NCI-H1417 (cell line): ENCODE results near the gene GOLGA8M.
"Not testable (repeated sequence)": the region's sequence is repeated elsewhere in the genome, so short reads cannot be mapped to it uniquely, and the experiment has no call there.

ENCODE experiments used
- DNase-seq, 3 experiments: peaks; one replicate each; lab custom pipeline; 2025; lab: John Stamatoyannopoulos, UW

The GOLGA8M gene

DNA sequence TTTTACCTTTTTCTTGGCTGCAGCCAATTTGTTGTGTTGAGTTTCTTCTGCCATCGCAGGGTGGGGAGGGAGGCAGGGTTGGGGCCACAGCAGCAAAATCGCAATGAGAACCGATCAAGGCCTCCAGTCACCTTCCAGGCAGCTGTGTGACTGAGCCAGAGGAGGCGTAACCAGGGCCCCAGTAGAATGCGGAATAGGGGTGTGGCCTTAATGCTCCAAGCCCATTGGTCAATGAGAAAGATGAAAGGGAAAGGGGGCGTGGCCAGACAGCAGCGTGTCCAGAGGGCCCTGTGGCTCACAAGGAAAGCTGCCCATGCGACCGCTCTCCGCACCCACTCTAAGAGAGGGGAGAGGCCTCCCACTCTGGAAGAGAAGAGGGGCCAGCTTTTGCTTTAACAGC, at the start of gene GOLGA8M:
Gene GOLGA8M, minus strand, starts transcription at position 152 of the 400 bp plus-strand sequence. Its CDS starts 98 bp downstream, at position 54.
- not testable (repeated sequence) for DNase-seq

DNA sequence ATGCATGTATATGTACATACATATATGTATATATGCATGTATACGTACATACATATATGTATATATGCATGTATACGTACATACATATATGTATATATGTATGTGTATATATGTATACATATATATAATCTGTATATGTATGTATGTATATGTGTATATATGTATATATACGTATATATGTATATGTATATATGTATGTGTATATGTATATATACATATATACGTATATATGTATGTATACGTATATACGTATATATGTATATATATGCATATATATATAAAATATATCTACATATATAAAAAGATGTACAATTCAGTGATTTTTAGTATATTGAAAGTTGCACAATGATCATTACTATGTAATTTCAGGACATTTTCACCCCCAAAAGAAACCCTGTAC, 30.7 kb upstream of the GOLGA8M start:
- not testable (repeated sequence) for DNase-seq

- DNase-seq: peak in 1 of 3 experiments; percentile 32
Observed at GRCh38 chr15:28738590-28739292, 26.5 kb upstream of the GOLGA8M start.

DNA sequence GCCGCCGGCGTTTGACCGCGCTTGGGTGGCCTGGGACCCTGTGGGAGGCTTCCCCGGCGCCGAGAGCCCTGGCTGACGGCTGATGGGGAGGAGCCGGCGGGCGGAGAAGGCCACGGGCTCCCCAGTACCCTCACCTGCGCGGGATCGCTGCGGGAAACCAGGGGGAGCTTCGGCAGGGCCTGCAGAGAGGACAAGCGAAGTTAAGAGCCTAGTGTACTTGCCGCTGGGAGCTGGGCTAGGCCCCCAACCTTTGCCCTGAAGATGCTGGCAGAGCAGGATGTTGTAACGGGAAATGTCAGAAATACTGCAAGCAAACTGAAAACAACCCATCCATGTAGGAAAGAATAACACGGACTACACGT, 26.0 kb upstream of the GOLGA8M start:
- DNase-seq: peak in 1 of 3 experiments; percentile 27

GRCh38 chr15:28737521-28738199, 25.4 kb upstream of the GOLGA8M start:
- DNase-seq: peak; percentile 18 to 75 (median 72)

DNA sequence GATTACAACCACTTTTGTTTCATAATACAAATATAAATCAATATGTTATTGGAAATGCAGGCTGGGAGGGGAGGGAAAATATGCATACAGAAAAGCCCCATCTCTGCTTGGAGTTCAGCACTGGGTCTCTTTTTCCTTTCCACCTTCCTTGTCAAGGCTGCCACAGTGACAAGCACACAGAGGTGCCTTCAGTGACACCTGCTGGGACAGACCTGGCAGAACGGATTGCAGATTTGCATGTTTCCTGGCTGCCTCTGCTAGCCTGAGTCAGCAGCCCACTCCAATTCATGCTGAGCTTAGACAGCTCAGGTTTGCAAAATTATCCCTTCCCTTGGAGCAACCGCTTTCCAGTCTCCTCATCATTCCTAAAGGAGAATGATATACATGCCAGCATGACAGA, 15.8 kb upstream of the GOLGA8M start:
- peak; percentile 30 to 81 (median 48) for DNase-seq

- DNase-seq: not testable (repeated sequence)
Observed at GRCh38 chr15:28727026-28727425, 14.8 kb upstream of the GOLGA8M start.

GRCh38 chr15:28726102-28726501, 13.9 kb upstream of the GOLGA8M start:
- no peak for DNase-seq

GRCh38 chr15:28725556-28725955, 13.3 kb upstream of the GOLGA8M start:
- no peak for DNase-seq

DNA sequence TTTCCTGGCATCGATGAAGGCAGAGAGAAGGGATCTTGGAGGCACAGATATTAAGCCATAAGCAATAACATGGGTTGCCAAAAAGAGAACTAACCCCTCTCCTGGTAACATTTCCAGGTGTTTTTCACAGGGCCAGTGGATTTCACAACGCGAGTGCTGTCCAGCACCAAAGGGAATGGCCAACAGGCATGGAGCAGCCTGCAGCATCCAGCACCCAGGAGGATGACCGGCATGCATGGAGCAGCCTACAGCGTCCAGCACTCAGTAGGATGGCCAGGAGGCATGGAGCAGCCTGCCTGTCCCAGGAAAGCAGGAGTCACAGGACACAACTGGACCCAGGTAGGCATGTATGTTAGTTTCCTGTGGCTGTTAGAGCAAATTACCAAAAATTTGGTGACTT, 11.8 kb upstream of the GOLGA8M start:
- not testable (repeated sequence) for DNase-seq

DNA sequence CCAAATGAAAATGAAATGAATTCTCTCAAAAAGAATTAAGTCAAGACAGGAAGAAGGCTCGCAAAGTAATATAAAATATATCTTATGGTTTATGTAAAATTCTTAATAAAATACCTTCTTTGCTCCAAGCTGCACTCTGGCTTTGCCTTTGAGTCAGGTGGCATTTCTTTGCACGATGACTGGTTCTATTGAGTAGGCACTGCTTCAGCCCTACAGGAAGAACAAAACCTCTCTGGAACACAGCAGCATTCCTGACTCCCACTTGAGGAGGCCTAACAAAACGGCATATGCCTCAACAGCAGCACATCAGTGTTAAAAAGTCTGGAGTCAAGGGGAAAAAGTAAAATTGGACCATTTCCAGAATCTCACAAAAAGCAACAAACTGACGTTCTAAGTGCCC, 7.4 kb upstream of the GOLGA8M start:
- DNase-seq: not testable (repeated sequence)

GRCh38 chr15:28718576-28718975, 6.4 kb upstream of the GOLGA8M start:
- not testable (repeated sequence) for DNase-seq

DNA sequence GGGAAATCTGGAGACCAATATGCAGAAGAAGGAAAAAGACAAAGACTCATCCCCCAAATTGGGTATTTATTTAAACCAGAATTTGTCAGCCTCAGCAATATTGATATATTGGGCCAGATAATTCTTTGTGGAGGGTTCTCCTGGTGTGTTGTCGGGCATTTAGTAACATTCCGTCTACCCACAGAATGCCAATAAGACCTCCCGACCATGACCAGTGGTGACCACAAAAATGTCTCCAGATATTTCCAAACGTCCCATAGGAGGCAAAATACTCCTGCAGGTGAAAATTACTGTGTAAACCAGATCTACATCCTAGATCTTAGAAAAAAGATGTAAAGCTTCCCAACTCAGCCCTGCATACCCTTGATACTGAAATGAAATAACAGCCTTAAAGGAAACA, 2.0 kb upstream of the GOLGA8M start:
- DNase-seq: not testable (repeated sequence)

DNA sequence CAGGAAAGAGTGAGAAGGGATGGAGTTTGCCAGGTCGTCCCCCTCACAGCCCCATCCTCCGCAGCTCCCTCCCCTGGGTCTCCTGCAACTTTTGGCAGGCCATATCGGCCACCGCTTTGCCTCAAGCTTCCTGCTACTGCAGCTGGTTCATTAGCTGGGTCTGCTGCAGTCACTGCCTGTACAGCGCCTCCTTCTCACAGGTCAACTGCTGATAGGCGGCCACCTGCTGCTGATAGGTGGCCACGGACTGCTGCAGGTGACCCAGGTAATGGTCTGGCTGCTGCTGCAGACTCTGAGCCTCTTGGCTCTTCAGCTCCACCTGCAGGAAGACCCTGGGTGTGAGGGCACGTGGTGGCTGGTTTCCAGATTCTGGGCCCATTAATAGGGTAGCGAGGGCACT, 8.3 kb downstream of the GOLGA8M start:
- DNase-seq: peak in 1 of 3 experiments; percentile 28

DNA sequence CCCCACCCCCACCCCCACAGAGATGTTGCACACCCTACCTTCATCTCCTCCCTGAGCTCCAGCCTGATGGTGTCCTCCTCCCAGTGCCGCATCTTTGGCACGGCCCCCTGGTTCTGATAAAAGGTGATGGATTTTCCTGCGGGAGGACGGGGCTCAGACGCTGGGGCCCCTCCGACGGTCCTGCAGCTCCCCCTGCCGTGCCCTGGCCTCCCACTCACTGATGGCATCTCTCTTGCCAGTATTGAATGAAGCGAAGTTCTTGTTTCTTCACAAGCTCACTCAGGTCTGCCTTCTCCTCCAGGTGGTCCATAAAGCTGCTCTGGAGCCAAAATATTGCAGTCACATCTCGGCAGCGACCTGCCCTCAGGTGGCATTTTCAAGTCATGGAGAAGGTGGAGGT, 9.8 kb downstream of the GOLGA8M start:
- DNase-seq: not testable (repeated sequence)

DNA sequence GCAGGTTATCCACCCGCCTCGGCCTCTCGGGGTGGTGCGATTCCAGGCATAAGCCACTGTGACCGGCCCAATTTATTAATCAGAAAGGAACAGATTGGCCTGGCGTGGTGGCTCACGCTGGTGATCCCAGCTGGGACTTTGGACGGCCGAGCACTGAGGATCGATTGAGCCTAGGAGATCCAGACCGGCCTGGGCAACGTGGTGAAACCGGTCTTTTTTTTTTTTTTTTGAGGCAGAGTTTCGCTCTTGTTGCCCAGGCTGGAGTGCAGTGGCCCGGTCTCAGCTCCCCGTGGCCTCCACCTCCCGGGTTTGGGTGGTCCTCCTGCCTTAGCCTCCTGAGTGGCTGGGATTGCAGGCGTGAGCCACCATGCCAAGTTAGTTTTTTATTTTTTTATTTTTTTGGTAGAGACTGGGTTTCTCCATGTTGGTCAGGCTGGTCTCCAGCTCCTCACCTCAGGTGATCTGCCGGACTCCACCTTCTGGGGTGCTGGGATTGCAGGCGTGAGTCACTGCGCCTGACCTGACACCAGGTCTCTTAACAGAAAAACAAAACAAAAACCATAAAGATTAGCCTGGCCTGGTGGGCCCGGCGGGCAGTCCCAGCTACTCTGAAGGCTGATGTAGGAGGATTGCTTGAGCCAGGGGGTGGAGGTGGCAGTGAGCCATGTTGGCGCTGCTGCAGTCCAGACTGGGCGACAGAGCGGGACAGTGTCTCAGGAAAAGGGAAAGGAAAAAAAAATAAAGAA, 18.0 kb downstream of the GOLGA8M start:
- DNase-seq: not testable (repeated sequence)

DNA sequence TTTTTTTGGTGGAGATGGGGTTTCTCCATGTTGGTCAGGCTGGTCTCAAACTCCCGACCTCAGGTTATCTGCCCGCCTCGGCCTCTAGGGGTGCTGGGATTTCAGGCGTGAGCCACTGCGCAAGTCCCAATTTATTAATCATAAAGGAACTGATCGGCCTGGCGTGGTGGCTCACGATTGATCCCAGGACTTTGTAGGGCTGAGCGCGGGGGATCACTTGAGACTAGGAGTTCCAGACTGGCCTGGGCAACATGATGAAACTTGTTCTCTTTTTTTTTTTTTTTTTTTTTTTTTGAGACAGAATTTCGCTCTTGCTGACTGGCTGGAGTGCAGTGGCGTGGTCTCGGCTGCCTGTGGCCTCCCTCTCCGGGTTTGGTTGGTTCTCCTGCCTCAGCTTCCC, 19.2 kb downstream of the GOLGA8M start:
- not testable (repeated sequence) for DNase-seq

DNA sequence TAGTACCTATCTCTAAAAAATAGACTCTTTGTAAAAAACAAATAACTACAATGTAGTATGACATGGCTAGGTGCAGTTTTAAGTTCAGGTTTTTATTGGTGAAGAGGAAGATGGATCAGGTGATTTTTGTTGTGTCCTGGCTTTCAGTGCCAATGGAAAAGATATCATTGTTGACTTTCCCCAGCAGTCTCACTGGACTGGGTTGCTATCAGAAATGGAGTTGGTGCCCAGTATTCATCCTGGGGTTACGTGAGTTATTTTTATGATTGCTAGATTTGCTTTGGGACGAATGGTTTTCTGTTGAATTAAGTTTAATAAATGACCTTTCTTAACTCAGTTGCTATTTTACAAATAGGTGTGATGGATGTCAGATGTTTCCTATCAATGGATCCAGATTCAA, 38.7 kb downstream of the GOLGA8M start:
- DNase-seq: not testable (repeated sequence)

DNA sequence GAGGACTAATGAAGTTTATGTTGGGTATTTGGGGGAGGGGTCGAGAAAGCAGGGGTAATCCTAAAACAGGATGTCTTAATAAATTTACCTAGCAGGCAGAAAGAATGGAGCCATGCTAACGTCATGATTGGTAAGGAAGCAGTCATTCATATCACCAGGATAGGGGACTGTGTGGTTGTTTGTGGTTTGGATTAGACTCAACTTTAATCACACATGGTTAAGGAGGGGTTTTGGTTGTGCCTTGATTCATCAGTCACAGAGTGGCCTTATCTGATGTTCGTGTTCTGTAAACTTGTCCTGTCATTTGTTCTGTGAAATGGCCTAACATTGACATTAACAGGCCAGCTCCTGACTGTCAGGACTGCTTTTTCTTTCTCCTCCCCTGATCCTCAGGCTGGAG, 40.1 kb downstream of the GOLGA8M start:
- not testable (repeated sequence) for DNase-seq

DNA sequence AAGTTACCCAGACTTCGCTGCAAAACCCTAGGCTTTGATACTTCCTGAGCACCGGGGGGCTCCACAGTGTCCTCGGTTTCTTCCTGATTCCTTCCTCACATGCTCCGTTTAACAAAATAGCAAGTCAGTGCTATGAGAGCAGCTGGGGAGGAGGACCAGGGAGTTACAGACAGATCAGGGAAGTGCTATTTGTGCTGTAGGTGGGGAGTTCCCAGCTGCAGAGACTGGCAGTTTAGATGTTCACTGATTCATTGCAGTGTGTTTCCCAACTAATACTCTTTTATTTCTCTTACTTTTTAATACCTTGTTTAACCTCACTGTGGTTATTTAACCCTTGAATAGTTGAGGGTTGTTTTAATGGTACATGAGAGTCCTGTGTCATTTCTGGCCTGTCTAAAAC, 45.8 kb downstream of the GOLGA8M start:
- not testable (repeated sequence) for DNase-seq

DNA sequence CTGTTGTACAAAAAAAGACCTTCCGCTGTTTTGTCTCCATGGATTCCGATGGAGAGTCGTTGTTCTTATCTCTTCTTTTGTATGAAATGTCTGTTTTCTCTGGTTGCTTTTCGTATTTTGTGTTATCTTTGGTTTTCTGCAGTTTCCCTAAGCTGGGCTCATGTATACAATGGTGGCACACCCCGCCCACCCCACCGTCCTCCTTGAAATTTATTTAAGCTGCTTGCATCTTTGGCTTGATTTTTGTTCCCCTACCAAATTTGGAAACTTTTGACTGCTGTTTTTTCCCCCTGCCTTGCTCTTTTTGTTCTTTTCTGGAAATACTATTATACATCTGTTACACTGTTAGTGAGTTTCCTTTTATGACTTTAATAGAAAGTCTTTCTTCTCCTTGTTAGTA, 47.6 kb downstream of the GOLGA8M start:
- not testable (repeated sequence) for DNase-seq

DNA sequence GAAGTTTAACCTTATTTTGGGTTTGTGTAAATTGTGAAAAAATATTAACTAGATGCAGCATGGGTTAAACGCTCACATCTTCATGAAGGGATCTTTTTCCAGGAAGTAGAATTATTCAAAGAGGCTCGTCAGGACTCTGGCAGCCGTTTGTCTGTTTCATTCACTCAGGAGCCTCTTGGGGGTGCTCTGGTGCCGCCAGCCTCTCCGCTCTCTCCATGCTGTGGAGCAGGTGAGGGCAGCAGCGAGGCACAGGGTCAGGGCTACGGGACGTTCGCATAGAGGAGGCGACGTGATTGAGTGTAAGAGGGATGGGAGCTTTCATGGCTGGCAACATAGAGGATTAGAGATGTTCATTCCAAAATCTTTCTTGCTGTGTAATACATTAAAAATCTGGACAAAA, 48.5 kb downstream of the GOLGA8M start:
- DNase-seq: not testable (repeated sequence)

- DNase-seq: not testable (repeated sequence)
Observed at GRCh38 chr15:28660750-28661149, 51.5 kb downstream of the GOLGA8M start.
